HG03280 (cell line): ENCODE data around the gene MYO18A.
"Not testable (repeated sequence)": the region's sequence is repeated elsewhere in the genome, so short reads cannot be mapped to it uniquely, and the experiment has no call there.

Source experiments
- ATAC-seq: cut with Tn5 transposase; IDR thresholded peaks from one replicate; pipeline ENCODE4 v1.9.1; 2021; ENCODE audit warnings: mild to moderate bottlenecking, moderate library complexity; ENCODE audit not compliant: unreplicated experiment

MYO18A gene

DNA sequence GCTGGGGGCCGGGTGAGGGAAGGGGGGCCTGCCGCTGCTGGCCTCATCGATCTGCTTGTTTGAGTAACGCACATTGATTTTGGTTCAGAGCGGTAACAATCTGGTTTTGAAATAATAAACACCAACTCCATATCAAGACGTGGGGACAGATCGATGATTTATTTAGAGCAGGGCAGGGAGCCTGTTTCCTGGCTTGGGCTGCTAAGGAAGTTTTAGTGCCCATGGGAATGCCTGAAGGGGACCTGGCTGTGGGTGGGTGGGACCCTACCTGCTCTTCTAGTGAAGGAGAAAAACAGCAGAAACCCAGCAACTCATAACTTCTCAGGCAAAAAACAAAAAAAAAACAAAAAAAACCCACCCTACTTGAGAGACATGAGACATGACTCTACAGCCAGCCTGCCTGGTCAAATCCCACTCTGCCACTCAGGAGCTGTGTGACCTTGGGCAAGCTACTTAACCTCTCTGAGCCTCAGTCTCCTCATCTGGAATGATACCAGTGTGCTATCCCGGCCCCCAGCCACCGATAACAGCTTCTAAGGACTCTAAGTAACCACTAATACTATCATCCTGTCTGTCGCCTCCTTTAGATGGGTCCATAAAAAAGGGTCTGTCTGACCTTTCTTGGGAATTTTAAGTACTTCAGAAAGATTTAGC lies 71.2 kb downstream of the MYO18A start:
- no peak for ATAC-seq

DNA sequence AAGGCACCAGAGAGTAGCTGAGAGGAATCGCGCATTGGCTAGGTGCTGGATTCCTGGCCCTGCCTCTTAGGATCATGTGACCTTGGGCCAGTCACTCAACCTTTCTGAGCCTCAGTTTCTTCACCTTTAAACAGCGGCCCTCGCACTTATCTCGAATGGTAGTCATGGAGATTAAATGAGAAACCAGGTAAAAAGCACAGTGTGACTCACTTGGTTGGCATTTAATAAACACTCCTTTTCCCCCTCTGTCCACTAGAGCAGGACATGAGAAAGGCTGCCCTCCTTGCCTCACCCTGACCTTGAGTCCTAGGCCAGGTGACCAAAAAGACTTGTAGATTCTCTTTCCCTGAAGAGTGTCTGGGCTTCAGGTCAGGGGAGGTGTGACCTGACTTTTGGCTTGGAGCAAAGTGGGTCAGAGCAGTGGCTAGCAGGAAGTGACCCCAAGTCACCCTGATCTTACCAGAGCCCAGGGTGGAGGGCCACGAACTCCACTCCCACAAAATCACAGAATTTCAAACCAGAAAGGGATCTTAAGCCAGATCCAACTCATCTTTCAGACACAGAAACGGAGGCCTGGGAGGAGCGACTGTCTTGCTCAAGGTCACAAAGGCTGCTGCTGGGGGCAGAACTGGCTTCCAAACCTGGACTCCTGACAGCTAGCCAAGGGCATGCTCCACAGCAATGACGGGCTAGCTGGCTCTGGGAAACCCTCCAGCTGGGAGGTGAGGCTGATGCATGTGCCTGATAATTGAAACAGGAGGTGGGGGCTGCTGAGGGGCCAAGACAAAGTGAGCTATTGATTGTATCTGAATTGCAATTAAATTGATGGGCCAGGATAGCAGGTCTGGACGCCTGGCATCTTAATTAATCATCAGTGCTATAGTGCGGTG lies 72.0 kb downstream of the MYO18A start:
- ATAC-seq: no peak

DNA sequence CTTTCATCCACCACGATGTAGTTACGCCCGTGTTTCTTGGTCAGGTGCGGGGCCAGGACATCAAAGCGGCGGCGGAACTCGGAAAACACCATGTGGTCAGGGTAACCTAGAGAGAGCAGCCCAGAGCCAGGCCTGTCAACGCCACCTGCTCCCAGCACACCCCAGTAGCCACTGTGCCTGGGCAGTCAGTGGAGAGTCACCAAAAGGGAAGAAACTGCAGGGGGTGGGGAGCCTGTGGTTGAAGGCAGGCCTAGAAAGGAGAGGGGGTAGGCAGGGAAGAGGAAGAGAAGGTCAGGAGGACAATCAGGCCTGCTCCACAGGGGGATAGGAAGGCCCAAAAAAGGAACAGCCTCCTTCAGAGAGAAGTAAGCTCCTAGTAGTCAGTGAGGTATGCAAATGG lies 73.1 kb downstream of the MYO18A start:
- ATAC-seq: no peak

DNA sequence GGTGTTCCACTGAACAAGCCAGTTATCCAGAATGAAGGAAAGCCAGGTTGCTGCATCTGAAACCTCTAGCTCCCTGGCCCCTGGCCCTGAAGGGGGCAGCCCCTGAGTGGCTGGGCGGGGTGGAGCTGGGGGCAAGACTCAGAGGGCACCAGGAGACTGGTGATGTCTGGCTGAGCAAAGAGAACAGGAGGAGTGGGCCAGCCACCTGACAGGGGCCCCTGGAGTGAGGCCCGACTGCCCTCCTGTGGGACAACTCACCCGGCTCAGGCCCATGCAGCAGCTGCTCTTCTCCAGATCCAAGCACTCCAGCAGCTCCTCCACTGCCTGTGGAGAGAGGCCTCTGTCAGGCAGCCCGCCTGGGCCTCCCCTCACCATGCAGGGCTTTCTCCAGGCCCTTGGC lies 76.9 kb downstream of the MYO18A start:
- no peak for ATAC-seq

DNA sequence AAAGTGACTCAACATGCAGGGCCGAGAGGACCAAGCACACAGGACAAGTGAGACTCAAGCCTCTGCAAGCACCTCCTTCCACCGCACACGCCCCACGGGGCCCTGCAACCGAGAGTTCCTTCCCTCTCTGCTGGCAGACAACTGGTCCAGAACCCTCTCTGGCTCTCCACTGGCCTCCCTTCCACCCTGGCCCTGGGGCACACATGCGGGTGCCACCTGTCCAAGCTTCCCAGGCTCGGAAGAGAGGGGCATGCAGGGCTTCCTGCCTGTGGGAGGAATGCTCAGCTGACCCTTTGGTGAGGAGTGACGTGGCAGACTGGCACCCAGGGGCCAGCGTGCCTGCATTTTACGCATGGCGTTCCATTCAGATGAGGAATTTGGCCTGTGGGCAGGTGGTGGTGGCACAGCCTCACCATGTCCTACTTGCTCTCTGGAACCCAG lies 77.4 kb downstream of the MYO18A start:
- no peak for ATAC-seq

DNA sequence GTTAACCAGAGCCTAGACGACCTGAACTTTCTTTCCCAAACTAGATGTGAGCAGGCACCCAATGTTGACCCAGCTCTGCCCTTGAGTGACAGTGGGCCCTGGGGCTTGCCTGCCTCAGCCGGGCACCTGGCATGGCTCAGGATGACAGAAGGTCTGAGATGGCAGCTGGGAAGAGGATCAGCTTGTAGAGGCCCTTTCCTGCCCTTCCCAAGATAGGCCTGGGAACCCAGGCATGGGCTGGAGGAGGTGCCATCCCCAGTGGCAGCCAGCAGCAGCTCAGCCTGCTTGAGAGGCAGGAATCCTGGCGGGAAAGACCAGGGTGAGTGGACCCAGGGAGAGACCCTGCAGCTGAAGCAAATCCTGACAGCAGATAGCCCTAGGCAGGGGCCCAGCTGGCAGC lies 78.2 kb downstream of the MYO18A start:
- no peak for ATAC-seq

DNA sequence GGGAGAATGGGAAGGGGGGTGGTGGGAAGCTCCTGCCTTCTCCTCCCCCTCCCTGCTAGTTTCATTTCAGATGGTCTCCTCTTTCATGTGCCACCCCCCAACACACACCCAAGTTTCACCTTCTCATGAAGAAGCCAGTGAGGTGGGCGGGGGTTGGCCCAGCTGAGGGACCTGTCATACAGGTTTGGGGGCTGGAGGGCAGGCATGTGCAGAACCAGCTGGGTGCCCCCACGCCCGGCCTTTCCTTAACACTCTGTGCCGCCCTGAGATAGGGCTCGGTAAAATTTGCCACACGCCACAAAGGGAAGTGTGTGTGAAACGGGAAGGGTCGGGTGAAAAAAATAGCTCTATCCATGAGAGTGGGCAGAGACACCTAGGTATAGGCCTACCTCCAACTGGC lies 79.9 kb downstream of the MYO18A start:
- ATAC-seq: no peak

DNA sequence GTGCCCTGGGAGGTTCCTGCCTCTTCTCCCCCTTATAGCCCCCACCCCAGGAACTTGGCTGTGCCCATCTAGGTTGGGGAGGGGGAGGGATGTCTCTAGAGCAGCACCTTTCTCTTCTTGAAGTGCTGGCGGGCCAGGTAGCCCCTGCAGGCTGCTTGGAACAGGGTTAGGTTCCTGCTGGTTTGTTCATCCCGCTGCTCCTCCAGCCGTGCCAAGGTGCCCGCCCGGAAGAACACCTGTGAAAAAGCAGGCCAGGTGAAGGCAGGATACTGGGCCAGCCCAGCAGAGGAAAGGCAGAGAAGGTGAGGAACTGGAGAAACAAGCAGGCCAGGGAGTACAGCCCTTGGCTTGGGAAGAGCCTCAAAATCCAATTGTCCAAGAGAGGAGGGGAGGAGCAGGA lies 80.7 kb downstream of the MYO18A start:
- ATAC-seq: no peak

DNA sequence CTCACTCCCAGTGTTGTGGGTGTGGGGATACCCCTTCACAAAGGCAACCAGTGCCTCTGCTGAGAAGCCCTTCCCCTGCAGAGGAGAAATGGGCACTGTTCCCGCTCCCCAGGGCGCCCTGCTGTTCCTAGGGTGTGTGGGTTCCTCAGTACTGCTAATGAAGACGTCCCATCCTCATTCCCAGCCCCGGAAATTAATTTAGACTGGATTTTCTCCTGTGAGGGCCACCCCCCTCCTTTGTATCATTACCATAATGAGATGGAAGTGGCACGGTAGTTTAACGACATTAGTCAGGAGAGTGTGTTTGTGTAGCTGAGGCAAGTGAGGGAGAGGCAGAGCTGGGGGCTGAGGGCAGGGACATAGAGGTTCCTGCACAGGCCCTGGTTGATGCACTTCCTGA lies 84.1 kb downstream of the MYO18A start:
- ATAC-seq: no peak

DNA sequence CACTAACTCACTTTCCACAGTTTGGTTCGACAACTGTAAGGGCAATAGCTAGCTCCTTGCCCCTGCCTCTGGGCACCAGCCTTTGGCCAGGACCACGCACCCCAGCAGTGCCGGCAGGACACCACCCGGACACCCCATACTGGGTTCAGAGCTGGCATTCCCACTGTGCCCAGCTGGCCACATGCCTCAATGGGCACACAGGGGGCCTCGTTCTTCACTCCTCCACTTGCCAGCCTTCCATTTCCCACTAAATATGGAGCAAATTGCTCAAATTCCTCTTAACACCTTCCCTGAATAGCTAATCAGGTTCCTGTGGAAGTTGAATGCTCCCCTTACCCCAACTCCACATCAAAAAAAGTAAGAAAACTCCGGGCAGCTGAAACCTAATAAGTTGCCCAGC lies 84.8 kb downstream of the MYO18A start:
- no peak for ATAC-seq

DNA sequence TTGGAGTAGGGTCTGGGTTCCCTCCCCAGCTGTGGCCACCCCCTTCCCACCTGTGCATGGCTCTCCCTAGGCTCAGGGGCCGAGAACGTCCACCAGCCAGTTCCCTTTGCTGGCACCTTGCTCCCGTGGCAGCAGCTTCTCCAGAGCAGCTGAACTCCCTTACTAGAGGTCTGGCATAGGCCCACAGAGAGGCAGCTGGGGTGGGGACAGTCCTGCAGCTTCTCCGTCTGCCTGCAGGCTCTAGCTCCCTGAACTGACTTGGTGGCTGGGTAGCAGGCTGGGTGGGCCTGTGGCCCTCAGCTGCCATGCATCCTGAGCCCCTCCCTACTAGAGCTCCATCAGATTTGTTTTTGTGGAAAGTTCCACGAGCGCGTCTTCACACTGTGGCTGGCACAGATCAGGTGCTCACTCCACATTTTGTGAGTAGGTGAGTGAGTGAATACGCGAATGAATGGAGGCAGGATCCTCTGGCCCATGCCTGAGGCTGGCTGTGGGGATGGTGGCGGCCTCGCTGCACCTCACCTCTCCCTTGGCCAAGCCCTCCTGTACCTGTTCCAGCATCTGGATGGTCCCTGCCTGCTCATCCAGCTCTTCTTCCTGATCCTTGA lies 86.0 kb downstream of the MYO18A start:
- ATAC-seq: no peak

DNA sequence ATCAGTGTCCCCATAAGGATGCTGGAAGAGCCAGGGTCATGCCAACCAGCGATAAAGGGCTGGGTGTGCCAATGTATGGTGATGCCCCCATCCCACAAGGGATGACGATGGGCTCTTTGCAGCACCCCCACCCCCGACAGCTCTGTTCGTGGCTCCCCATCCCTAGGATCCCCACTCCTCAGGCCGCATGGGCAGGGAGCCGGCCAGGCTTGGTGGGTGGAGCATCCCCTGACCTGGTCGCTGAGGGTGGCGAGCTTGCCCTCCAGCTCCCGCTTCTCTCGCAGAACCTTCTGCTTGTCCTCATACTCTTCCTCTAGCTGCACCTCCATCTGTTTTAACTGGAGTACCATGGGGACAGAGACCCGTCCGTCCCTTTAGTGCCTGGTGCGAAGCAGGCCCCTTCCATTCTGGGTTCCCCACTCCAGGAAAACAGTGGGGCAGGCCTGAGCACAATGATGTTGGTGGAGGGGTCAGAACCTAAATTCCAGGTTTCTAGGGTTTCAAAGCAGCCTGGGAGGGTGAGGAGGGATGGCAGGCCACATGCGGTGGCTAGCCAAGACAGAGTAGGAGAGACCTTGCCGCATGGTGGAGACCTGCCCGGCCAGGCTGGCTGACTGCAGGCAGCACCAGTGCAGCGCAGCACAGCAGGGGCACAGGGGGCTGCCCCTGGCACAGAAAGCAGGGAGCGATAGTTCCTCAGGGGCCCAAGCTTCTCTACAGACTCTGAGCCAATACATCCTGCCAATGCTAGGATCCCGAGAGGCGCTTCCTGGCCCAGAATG lies 86.9 kb downstream of the MYO18A start:
- no peak for ATAC-seq

DNA sequence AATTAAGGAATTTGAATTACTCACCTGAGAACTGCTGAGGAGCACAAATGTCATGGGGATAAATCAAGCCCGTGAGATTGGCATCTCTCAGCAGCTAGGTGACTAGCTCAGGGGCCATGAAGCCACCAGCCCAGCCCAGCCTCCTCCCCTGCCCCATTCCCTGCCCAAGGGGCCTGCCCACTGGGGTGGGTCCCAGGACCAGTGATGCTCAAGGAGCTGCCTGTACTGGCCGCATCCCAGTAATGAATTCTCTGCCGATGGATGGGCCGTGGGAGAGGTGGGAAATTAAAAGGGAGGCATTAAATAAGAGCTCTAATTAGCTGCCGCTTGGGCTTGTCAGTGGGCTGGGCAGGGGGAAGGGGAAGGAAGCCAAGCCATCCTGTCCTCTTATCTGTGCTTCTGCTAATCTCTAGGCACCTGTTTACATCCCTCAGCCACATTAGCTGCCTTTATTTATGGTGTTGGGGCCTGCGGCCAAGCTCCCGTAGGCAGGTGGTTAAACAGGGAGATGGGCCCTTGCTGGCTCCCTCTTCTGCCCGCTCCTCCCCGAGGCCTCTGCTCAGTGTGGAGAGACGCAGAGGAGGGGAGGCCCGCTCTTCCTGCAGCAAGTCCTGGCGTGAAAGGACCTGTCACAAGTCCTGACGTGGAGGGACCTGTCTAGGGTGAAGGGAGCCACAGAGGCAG lies 88.5 kb downstream of the MYO18A start:
- ATAC-seq: no peak

DNA sequence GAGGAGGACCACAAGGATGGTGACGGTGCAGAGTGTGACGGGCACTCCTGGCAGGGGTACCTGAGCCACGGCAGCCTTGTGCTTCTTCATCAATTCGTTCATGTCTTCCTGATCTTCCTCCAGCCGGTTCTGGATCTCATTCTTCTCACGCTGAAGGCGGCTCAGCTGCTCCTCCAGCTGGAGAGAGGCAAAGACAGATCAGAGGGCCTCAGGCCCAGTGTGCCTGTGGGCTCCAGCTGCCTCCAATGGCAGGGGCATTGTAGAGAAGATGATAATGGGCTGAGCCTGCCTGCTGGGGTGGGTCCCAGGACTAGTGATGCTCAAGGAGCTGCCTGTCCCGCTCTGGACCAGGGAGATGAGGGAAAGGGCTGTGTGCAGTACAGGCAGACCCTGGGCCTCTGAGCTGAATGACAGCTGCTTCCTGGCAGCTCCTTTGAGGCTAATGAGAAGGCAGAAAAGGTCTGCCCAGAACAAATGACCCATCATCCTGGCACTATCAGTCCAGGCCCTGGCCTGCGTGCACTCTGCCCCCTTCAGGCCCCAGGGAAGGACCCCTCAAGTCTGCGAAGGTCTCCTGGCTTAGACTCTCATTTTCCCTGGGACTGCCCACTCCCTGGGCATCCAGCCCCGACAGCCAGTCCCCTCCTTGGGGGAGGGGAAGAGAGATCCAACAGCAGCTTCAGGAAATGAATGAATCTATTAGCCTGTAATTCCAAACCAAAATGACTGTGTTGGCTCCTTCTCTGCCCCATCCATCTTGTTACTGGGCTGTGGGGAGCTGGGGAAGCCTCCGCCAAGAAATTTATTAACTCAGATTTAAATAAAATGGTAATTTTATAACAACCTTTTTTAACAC lies 89.2 kb downstream of the MYO18A start:
- no peak for ATAC-seq

DNA sequence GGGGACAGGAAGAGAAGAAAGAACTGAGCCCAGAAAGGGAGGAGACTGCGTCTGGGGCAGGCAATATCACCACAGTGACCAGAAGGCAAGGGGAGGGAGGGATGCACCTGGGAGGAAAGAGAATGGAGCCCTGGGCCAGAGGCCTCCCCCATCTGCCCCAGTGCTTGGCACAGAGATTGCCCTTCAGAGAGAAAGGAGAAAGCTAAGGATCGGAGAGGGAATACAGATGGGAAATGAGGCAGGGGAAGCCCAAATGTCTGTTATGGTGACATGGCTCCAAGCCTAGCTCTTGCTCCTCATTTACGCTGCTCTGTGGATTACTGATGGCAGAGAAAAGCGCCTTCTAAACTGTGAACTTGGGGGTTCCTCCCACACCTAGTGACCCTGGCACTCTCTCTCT lies 90.1 kb downstream of the MYO18A start:
- no peak for ATAC-seq

DNA sequence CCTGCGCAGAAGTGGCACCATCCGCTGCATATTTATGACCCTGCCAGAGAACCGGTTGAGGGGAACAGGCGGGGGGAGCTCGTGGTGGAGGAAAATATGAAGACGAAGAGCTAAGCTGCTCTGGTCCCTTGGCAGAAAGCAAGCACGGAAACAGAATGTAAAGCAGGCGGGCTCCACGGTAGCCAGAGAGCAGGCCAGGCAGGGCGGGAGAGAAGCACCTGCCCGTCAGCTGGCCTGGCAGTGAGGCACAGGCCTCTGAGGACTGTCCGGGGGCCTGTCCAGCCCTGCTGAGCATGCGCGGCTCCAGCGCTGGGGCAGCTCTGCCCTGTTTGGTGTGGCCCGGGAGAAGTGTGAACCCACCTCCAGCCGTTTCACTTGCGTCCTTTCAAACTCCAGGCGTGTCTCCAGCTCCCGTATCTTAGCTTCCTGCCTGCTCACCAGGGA lies 90.6 kb downstream of the MYO18A start:
- no peak for ATAC-seq

DNA sequence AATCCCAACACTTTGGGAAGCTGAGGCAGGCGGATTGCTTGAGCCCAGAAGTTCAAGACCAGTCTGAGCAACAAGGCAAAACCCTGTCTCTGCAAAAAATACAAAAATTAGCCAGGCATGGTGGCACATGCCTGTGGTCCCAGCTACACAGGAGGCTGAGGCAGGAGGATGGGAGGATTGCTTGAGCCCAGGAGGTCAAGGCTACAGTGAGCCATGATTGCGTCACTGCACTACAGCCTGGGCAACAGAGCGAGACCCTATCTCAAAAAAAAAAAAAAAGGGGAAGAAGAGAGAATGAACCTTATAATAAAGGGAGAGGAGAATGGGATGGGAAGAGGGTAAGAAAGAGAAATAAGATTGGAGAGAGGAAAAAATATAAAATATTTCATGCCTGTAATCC lies 91.4 kb downstream of the MYO18A start:
- ATAC-seq: not testable (repeated sequence)

DNA sequence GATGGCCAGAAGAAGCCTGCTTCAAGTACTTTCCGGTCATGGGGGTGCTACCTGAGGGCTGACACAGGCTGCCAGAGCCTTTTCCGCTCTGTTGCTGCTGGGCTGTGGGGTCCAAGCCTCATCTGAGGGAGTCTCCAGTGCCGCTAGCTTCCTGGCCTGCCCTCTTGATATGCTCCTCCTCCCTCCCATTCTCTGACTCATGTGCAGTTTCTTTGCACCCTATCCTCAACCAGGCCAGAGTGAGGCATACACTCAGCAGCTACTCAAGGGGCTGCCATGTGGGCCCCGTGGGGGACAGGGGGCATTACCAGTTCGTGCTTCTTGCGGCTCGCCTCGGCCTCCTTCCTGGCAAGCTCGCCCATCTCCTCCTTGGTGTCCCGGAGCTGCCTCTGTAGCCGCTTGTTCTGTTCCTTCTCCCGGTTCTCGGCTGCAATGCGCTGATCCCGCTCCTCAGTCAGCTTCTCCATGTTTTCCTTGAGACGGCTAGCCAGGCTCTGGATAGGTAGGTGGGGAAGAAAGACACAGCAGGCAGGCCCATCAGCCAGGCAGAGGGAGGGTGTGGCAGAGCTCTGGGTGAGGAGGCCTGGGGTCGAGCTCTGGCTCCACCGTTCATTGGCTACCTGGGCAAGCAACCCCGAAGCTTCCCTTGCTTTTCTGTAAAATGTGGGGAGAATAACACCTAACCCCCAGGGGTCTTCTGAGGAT lies 93.4 kb downstream of the MYO18A start:
- no peak for ATAC-seq

DNA sequence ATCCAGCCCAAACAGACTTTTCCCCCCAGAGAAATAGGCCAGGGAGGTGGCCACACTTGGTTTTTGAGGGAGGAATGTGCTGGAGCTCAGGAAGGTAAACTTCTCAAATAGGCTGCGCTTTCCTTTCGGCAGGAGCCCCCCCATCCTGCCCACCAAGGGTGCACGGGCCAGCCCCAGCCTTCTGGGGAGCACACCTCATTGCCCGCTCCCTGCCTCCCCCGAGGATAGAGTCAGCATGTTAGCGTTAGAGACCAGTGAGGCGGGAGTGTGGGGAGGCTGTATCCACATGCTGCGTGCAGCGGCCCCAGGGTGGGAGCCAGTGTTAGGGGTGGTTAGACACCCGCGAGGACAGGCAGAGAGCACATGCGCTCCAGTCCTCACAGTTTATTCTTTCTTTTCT lies 95.0 kb downstream of the MYO18A start:
- no peak for ATAC-seq
